ENCODE results near the gene LRRC61.

The LRRC61 gene

GRCh38 chr7:150363370-150363769, 40.2 kb downstream of the LRRC61 start:
- TF ChIP-seq TCF12 (IDR thresholded peaks at IDR 0.05; ENCODE audit: low read depth) (no peak), YY1 (IDR thresholded peaks at IDR 0.05; ENCODE audit: low read depth) (no peak), TAF1 (IDR thresholded peaks at IDR 0.05; ENCODE audit: low read depth) (no peak)
- TF ChIP-seq, protein P1, sequence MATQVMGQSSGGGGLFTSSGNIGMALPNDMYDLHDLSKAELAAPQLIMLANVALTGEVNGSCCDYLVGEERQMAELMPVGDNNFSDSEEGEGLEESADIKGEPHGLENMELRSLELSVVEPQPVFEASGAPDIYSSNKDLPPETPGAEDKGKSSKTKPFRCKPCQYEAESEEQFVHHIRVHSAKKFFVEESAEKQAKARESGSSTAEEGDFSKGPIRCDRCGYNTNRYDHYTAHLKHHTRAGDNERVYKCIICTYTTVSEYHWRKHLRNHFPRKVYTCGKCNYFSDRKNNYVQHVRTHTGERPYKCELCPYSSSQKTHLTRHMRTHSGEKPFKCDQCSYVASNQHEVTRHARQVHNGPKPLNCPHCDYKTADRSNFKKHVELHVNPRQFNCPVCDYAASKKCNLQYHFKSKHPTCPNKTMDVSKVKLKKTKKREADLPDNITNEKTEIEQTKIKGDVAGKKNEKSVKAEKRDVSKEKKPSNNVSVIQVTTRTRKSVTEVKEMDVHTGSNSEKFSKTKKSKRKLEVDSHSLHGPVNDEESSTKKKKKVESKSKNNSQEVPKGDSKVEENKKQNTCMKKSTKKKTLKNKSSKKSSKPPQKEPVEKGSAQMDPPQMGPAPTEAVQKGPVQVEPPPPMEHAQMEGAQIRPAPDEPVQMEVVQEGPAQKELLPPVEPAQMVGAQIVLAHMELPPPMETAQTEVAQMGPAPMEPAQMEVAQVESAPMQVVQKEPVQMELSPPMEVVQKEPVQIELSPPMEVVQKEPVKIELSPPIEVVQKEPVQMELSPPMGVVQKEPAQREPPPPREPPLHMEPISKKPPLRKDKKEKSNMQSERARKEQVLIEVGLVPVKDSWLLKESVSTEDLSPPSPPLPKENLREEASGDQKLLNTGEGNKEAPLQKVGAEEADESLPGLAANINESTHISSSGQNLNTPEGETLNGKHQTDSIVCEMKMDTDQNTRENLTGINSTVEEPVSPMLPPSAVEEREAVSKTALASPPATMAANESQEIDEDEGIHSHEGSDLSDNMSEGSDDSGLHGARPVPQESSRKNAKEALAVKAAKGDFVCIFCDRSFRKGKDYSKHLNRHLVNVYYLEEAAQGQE (IDR thresholded peaks at IDR 0.05; ENCODE audit: low read depth): no peak
- TF ChIP-seq, protein P2, sequence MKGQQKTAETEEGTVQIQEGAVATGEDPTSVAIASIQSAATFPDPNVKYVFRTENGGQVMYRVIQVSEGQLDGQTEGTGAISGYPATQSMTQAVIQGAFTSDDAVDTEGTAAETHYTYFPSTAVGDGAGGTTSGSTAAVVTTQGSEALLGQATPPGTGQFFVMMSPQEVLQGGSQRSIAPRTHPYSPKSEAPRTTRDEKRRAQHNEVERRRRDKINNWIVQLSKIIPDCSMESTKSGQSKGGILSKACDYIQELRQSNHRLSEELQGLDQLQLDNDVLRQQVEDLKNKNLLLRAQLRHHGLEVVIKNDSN (IDR thresholded peaks at IDR 0.05): no peak

DNA sequence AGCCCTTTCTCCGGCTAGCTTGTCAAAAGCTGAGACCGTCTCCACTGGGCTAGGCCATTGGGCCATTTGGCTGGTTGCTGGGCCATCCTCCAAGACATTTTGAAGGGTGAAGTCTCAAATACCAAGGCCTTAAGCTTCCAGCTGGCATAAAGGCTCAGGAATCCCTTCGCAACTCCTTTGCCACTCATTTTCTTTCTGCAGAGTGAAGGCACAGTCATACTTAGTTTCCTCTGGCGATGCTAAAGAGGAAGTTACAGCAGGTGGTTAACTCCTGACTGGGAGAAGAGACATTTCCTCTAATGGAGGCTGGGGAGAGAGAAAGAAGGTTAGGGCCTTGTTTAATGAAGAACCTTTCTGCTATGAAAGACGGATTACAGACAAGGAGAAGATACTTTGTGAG, 40.7 kb downstream of the LRRC61 start:
- TF ChIP-seq EP300 (IDR thresholded peaks at IDR 0.05; ENCODE audit: borderline replicate concordance) (no peak), TEAD4 (IDR thresholded peaks at IDR 0.05) (no peak), FOXM1 (IDR thresholded peaks at IDR 0.05; ENCODE audit: borderline replicate concordance, low read depth) (no peak), CEBPB (IDR thresholded peaks at IDR 0.05) (no peak), ZBTB7A (IDR thresholded peaks at IDR 0.05; ENCODE audit: low read depth) (no peak), TCF12 (IDR thresholded peaks at IDR 0.05; ENCODE audit: low read depth) (no peak), CREB1 (IDR thresholded peaks at IDR 0.05; ENCODE audit: low read depth) (no peak), NFIC (IDR thresholded peaks at IDR 0.05) (no peak), TAF1 (IDR thresholded peaks at IDR 0.05; ENCODE audit: low read depth) (no peak), RAD21 (IDR thresholded peaks at IDR 0.05; ENCODE audit: low read depth) (no peak), YY1 (IDR thresholded peaks at IDR 0.05; ENCODE audit: low read depth) (no peak), EGR1 (IDR thresholded peaks at IDR 0.05) (no peak)
- TF ChIP-seq, protein P1 (IDR thresholded peaks at IDR 0.05; ENCODE audit: low read depth): no peak
- TF ChIP-seq, protein P3, sequence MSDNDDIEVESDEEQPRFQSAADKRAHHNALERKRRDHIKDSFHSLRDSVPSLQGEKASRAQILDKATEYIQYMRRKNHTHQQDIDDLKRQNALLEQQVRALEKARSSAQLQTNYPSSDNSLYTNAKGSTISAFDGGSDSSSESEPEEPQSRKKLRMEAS (IDR thresholded peaks at IDR 0.05): no peak
- TF ChIP-seq, protein P2 (IDR thresholded peaks at IDR 0.05): no peak

GRCh38 chr7:150365194-150365593, 42.0 kb downstream of the LRRC61 start:
- TF ChIP-seq, protein P1 (IDR thresholded peaks at IDR 0.05; ENCODE audit: low read depth): no peak
- TF ChIP-seq EGR1 (IDR thresholded peaks at IDR 0.05) (no peak), RAD21 (IDR thresholded peaks at IDR 0.05; ENCODE audit: low read depth) (no peak), TCF12 (IDR thresholded peaks at IDR 0.05; ENCODE audit: low read depth) (no peak), NFIC (IDR thresholded peaks at IDR 0.05) (no peak)

DNA sequence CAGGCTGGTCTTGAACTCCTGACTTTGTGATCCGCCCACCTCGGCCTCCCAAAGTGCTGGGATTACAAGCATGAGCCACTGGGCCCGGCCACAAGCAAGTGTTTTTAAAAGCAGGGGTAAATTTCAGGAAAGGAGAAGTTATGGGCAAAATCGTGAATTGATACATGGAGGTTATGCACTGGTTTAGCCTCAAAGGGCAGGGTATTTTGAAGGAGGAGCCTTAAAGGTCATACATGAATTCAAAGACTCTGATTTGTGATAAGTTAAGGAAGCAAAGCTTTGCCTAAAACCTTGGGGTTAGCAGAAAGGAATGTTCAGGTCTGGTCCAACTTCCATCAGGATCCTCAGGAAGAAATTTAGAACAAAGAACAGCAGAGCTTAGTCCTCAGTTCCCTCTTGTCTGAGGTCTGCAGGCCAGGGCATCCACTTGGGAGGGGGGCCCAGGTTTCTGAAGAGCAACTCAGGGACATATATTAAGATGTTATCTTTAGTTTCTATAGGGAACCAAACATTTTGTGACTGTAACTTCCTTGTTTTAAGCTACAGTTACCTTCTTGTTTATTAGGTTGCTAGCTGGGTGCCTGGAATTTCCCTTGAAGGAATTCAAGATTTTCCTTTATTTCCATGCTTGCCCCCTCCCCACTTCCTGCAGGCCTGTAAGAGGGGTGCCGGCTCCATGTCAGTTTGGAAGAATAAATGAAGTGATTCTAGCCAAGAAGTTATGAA, 42.7 kb downstream of the LRRC61 start:
- no peak for TF ChIP-seq RAD21 (IDR thresholded peaks at IDR 0.05; ENCODE audit: low read depth)
- TF ChIP-seq, protein P3 (IDR thresholded peaks at IDR 0.05): no peak
- TF ChIP-seq TCF12 (IDR thresholded peaks at IDR 0.05; ENCODE audit: low read depth): no peak

GRCh38 chr7:150367677-150368095, 44.5 kb downstream of the LRRC61 start:
- no peak for TF ChIP-seq EP300 (IDR thresholded peaks at IDR 0.05; ENCODE audit: borderline replicate concordance)
- TF ChIP-seq TAF1 (IDR thresholded peaks at IDR 0.05; ENCODE audit: low read depth): no peak
- no peak for TF ChIP-seq CREB1 (IDR thresholded peaks at IDR 0.05; ENCODE audit: low read depth)
- no peak for TF ChIP-seq ZBTB7A (IDR thresholded peaks at IDR 0.05; ENCODE audit: low read depth)
- TF ChIP-seq TCF12 (IDR thresholded peaks at IDR 0.05; ENCODE audit: low read depth): peak; percentile 80; the same call in 1 of the 2 replicates
- TF ChIP-seq, protein P1 (IDR thresholded peaks at IDR 0.05; ENCODE audit: low read depth): no peak
- TF ChIP-seq YY1 (IDR thresholded peaks at IDR 0.05; ENCODE audit: low read depth): no peak
- TF ChIP-seq EGR1 (IDR thresholded peaks at IDR 0.05): no peak

All from Ishikawa (cell line).